Hematopoietic multipotent progenitor cell treated with erythropoietin and hydrocortisone succinate and interleukin-3 and kit ligand, for 15 days (in vitro differentiated cells): ENCODE data around the gene KIAA1671.

Source experiments
- DNase-seq: peaks from one replicate; pipeline ENCODE4 v3.0.0-alpha.2; 2015; ENCODE audit warnings: low spot score

KIAA1671 gene

GRCh38 chr22:24952837-24953383 lies 394 bp downstream of the KIAA1671 start:
- no peak for DNase-seq

- DNase-seq, result no peak
Observed at GRCh38 chr22:24953384-24954113, 1.0 kb downstream of the KIAA1671 start.

- no peak for DNase-seq
Observed at GRCh38 chr22:24954114-24954463, 1.6 kb downstream of the KIAA1671 start.

- no peak for DNase-seq
Observed at GRCh38 chr22:24954856-24955255, 2.3 kb downstream of the KIAA1671 start.

- no peak for DNase-seq
Observed at GRCh38 chr22:24957043-24957442, 4.5 kb downstream of the KIAA1671 start.

- no peak for DNase-seq
Observed at GRCh38 chr22:24961217-24961844, 8.8 kb downstream of the KIAA1671 start.

GRCh38 chr22:24962094-24962493 lies 9.6 kb downstream of the KIAA1671 start:
- DNase-seq, result no peak

GRCh38 chr22:24962835-24963234 lies 10.3 kb downstream of the KIAA1671 start:
- no peak for DNase-seq

- no peak for DNase-seq
Observed at GRCh38 chr22:24964441-24964840, 11.9 kb downstream of the KIAA1671 start.

GRCh38 chr22:24965822-24966626 lies 13.5 kb downstream of the KIAA1671 start:
- DNase-seq, result no peak

- no peak for DNase-seq
Observed at GRCh38 chr22:24968066-24968561, 15.6 kb downstream of the KIAA1671 start.

- no peak for DNase-seq
Observed at GRCh38 chr22:24969560-24970301, 17.2 kb downstream of the KIAA1671 start.

GRCh38 chr22:24972369-24972768 lies 19.9 kb downstream of the KIAA1671 start:
- DNase-seq, result no peak

GRCh38 chr22:24973872-24974271 lies 21.4 kb downstream of the KIAA1671 start:
- no peak for DNase-seq

GRCh38 chr22:24975125-24975640 lies 22.7 kb downstream of the KIAA1671 start:
- no peak for DNase-seq

- no peak for DNase-seq
Observed at GRCh38 chr22:24975813-24976341, 23.4 kb downstream of the KIAA1671 start.

GRCh38 chr22:24976442-24977218 lies 24.1 kb downstream of the KIAA1671 start:
- no peak for DNase-seq

GRCh38 chr22:24977370-24978221 lies 25.1 kb downstream of the KIAA1671 start:
- no peak for DNase-seq

- no peak for DNase-seq
Observed at GRCh38 chr22:24978308-24978707, 25.8 kb downstream of the KIAA1671 start.

GRCh38 chr22:24981066-24981465 lies 28.6 kb downstream of the KIAA1671 start:
- DNase-seq, result no peak
